ENCODE measurements around the gene COA8. TPM values are rescaled to one million over a fixed set of nuclear protein-coding genes. Genes with fewer than 3 reads are reported as not detected.

Gene COA8
- total and polyA plus RNA-seq, 2 of the 13 experiments (the other 11 are each of a cell fraction or from before 2014, with no cell fraction given) = 10.9 to 25.1 TPM

GRCh38 chr14:103549361-103550311, 13.1 kb upstream of the COA8 start (continued):
- TF ChIP-seq, protein P1, sequence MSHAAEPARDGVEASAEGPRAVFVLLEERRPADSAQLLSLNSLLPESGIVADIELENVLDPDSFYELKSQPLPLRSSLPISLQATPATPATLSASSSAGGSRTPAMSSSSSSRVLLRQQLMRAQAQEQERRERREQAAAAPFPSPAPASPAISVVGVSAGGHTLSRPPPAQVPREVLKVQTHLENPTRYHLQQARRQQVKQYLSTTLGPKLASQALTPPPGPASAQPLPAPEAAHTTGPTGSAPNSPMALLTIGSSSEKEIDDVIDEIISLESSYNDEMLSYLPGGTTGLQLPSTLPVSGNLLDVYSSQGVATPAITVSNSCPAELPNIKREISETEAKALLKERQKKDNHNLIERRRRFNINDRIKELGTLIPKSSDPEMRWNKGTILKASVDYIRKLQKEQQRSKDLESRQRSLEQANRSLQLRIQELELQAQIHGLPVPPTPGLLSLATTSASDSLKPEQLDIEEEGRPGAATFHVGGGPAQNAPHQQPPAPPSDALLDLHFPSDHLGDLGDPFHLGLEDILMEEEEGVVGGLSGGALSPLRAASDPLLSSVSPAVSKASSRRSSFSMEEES (CRISPR knock-in tag; IDR thresholded peaks at IDR 0.05) = 0 out of 2 replicates have a peak, but pooled peaks have one; percentile 11
- TF ChIP-seq KLF11 (CRISPR knock-in tag; IDR thresholded peaks at IDR 0.05) (peak; percentile 16; the same call in 1 of the 2 replicates), SIN3A (IDR thresholded peaks at IDR 0.05; ENCODE audit: borderline replicate concordance, low read depth, low read length) (no peak), ZMYM3 (CRISPR knock-in tag; IDR thresholded peaks at IDR 0.05) (peak; percentile 72; the same call in 1 of the 2 replicates), HMGXB4 (CRISPR knock-in tag; IDR thresholded peaks at IDR 0.05; ENCODE audit: borderline replicate concordance in 1 of 2, low read depth in 1 of 2) (peak in 1 of 2 experiments; percentile 78; a peak in 2 of 4 replicates), HIVEP1 (CRISPR knock-in tag; IDR thresholded peaks at IDR 0.05) (no peak), SMAD3 (CRISPR knock-in tag; IDR thresholded peaks at IDR 0.05) (no peak), KDM2A (CRISPR knock-in tag; IDR thresholded peaks at IDR 0.05; ENCODE audit: borderline replicate concordance, low read depth) (peak; percentile 35), ZNF329 (CRISPR knock-in tag; IDR thresholded peaks at IDR 0.05; ENCODE audit: low read depth) (no peak), RARA (CRISPR knock-in tag; IDR thresholded peaks at IDR 0.05) (peak; percentile 58), HNRNPH1 (optimal IDR thresholded peaks at IDR 0.05; ENCODE audit: low read depth, low read length) (no peak), RORA (CRISPR knock-in tag; IDR thresholded peaks at IDR 0.05) (no peak), STAG1 (CRISPR knock-in tag; IDR thresholded peaks at IDR 0.05) (peak; percentile 44), SP4 (CRISPR knock-in tag; IDR thresholded peaks at IDR 0.05) (peak; percentile 57; the same call in 1 of the 2 replicates), RFXANK (CRISPR knock-in tag; IDR thresholded peaks at IDR 0.05) (0 out of 2 replicates have a peak, but pooled peaks have one; percentile 41), ZNF546 (CRISPR knock-in tag; conservative IDR thresholded peaks at IDR 0.05) (0 out of 2 replicates have a peak, but pooled peaks have one; percentile 58), PCBP1 (IDR thresholded peaks at IDR 0.05; ENCODE audit: borderline replicate concordance, low read depth, low read length) (0 out of 2 replicates have a peak, but pooled peaks have one; percentile 18), ZSCAN5A (CRISPR knock-in tag; IDR thresholded peaks at IDR 0.05; ENCODE audit: borderline replicate concordance) (no peak)
- TF ChIP-seq, protein P2, sequence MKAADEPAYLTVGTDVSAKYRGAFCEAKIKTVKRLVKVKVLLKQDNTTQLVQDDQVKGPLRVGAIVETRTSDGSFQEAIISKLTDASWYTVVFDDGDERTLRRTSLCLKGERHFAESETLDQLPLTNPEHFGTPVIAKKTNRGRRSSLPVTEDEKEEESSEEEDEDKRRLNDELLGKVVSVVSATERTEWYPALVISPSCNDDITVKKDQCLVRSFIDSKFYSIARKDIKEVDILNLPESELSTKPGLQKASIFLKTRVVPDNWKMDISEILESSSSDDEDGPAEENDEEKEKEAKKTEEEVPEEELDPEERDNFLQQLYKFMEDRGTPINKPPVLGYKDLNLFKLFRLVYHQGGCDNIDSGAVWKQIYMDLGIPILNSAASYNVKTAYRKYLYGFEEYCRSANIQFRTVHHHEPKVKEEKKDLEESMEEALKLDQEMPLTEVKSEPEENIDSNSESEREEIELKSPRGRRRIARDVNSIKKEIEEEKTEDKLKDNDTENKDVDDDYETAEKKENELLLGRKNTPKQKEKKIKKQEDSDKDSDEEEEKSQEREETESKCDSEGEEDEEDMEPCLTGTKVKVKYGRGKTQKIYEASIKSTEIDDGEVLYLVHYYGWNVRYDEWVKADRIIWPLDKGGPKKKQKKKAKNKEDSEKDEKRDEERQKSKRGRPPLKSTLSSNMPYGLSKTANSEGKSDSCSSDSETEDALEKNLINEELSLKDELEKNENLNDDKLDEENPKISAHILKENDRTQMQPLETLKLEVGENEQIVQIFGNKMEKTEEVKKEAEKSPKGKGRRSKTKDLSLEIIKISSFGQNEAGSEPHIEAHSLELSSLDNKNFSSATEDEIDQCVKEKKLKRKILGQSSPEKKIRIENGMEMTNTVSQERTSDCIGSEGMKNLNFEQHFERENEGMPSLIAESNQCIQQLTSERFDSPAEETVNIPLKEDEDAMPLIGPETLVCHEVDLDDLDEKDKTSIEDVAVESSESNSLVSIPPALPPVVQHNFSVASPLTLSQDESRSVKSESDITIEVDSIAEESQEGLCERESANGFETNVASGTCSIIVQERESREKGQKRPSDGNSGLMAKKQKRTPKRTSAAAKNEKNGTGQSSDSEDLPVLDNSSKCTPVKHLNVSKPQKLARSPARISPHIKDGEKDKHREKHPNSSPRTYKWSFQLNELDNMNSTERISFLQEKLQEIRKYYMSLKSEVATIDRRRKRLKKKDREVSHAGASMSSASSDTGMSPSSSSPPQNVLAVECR (CRISPR knock-in tag; IDR thresholded peaks at IDR 0.05; ENCODE audit: borderline replicate concordance) = peak; percentile 61; the same call in 1 of the 2 replicates

Measured in HepG2 (cell line).